Loucy (cell line): Measurements from ENCODE around the gene KRTAP24-1.

Source experiments
- H2AFZ ChIP-seq: fragments of 200-600 bp; sonication (generic); 2 replicates; pipeline ENCODE4 v1.6.0; 2016; ENCODE audit warnings: antibody characterized with exemption, mild to moderate bottlenecking, low read length, moderate library complexity
- H3F3A ChIP-seq: fragments of 200-600 bp; 2 replicates; pipeline ENCODE4 v1.6.0; 2016; ENCODE audit warnings: antibody characterized with exemption, low read depth, mild to moderate bottlenecking
- H3K27me3 ChIP-seq: fragments of 200-600 bp; sonication (generic); 2 replicates; pipeline ENCODE4 v1.6.1; 2014; ENCODE audit warnings: low read length, mild to moderate bottlenecking; ENCODE audit not compliant: insufficient read depth, poor library complexity, severe bottlenecking
- H3K36me3 ChIP-seq: fragments of 200-600 bp; sonication (generic); 2 replicates; pipeline ENCODE4 v1.6.1; 2016; ENCODE audit warnings: low read length; ENCODE audit not compliant: insufficient read depth
- H3K4me1 ChIP-seq: fragments of 200-600 bp; sonication (generic); 2 replicates; pipeline ENCODE4 v1.5.1; 2014; ENCODE audit warnings: low read length, mild to moderate bottlenecking; ENCODE audit not compliant: insufficient read depth, poor library complexity, severe bottlenecking
- H3K4me2 ChIP-seq: fragments of 200-600 bp; sonication (generic); 2 replicates; pipeline ENCODE4 v1.6.0; 2014; ENCODE audit warnings: antibody characterized with exemption, low read length, low read depth, mild to moderate bottlenecking; ENCODE audit not compliant: poor library complexity, severe bottlenecking
- H3K4me3 ChIP-seq: fragments of 200-600 bp; sonication (generic); 2 replicates; pipeline ENCODE4 v1.5.1; 2014; ENCODE audit warnings: low read length, mild to moderate bottlenecking, mixed read lengths; ENCODE audit not compliant: poor library complexity, severe bottlenecking
- H3K79me2 ChIP-seq: fragments of 200-600 bp; sonication (generic); 2 replicates; pipeline ENCODE4 v1.6.1; 2014; ENCODE audit warnings: low read length; ENCODE audit not compliant: insufficient read depth
- H3K9ac ChIP-seq: fragments of 200-600 bp; sonication (generic); 2 replicates; pipeline ENCODE4 v1.6.0; 2014; ENCODE audit warnings: mild to moderate bottlenecking, low read depth, low read length, moderate library complexity; ENCODE audit not compliant: poor library complexity, severe bottlenecking
- H3K9me2 ChIP-seq: fragments of 200-600 bp; sonication (generic); replicated peaks from 2 replicates; pipeline ENCODE4 v1.6.1; 2016; ENCODE audit warnings: low read depth, low read length, mixed read lengths
- H3K9me3 ChIP-seq: fragments of 200-600 bp; sonication (generic); 2 replicates; pipeline ENCODE4 v1.6.1; 2014; ENCODE audit warnings: mild to moderate bottlenecking, antibody characterized with exemption, low read length, low read depth; ENCODE audit not compliant: insufficient read depth
- H4K20me1 ChIP-seq: fragments of 200-600 bp; sonication (generic); 2 replicates; pipeline ENCODE4 v1.6.0; 2014; ENCODE audit warnings: antibody characterized with exemption, low read length, mild to moderate bottlenecking; ENCODE audit not compliant: insufficient read depth, poor library complexity, severe bottlenecking
- CTCF ChIP-seq: fragments of 200-600 bp; sonication (generic); conservative IDR thresholded peaks from 2 replicates; pipeline ENCODE4 v1.5.1; 2014; ENCODE audit warnings: mild to moderate bottlenecking, antibody characterized with exemption, low read length
- EZH2phosphoT487 ChIP-seq: fragments of 200-600 bp; IDR thresholded peaks from 2 replicates; pipeline ENCODE4 v1.6.1; 2018; ENCODE audit warnings: antibody characterized with exemption, mild to moderate bottlenecking, moderate library complexity, borderline replicate concordance

The KRTAP24-1 gene

GRCh38 chr21:30257773-30258172 lies 25.0 kb downstream of the KRTAP24-1 start:
- TF ChIP-seq CTCF, result no peak; the same call in 1 of the 2 replicates
- Histone ChIP-seq H3K79me2 (no peaks in the 10 kb centered on the region), H4K20me1 (no peaks in the 10 kb centered on the region), H3K4me2 (no peak overlapping the region), H2AFZ (no peak overlapping the region), H3K9me3 (no peaks in the 10 kb centered on the region), H3K4me1 (no peaks in the 10 kb centered on the region), H3K9me2 (no peaks in the 10 kb centered on the region), H3F3A (no peaks in the 10 kb centered on the region), H3K36me3 (no peaks in the 10 kb centered on the region), H3K4me3 (no peak overlapping the region), H3K9ac (no peak overlapping the region), H3K27me3 (no peaks in the 10 kb centered on the region)

- Histone ChIP-seq H3K4me3 (no peak overlapping the region), H3K4me1 (no peaks in the 10 kb centered on the region), H3K4me2 (no peak overlapping the region), H3K79me2 (no peaks in the 10 kb centered on the region), H2AFZ (no peak overlapping the region), H3K9me2 (no peaks in the 10 kb centered on the region), H4K20me1 (no peaks in the 10 kb centered on the region), H3K9me3 (no peaks in the 10 kb centered on the region), H3F3A (no peaks in the 10 kb centered on the region), H3K27me3 (no peaks in the 10 kb centered on the region), H3K9ac (no peak overlapping the region), H3K36me3 (no peaks in the 10 kb centered on the region)
- no peak for TF ChIP-seq EZH2phosphoT487
- TF ChIP-seq CTCF, result no peak
These were observed 26.6 kb downstream of the KRTAP24-1 start for GRCh38 chr21:30256100-30256499.

- TF ChIP-seq CTCF (no peak), EZH2phosphoT487 (no peak)
- Histone ChIP-seq H2AFZ (no peak overlapping the region), H3K9ac (no peak overlapping the region), H3K79me2 (no peaks in the 10 kb centered on the region), H3K4me3 (no peak overlapping the region), H3K4me1 (no peaks in the 10 kb centered on the region), H3K27me3 (no peaks in the 10 kb centered on the region), H3F3A (no peaks in the 10 kb centered on the region), H3K9me3 (no peaks in the 10 kb centered on the region), H4K20me1 (no peaks in the 10 kb centered on the region), H3K4me2 (no peak overlapping the region), H3K9me2 (no peaks in the 10 kb centered on the region), H3K36me3 (no peaks in the 10 kb centered on the region)
These were observed 27.1 kb downstream of the KRTAP24-1 start for GRCh38 chr21:30255679-30256078.
